SK-N-SH (cell line): ENCODE measurements around the gene TMCC3. TPM values are rescaled to one million over a fixed set of nuclear protein-coding genes. Genes with fewer than 3 reads are reported as not detected.

Experiments
- CTCF ChIA-PET: fragments of 300-600, 350-600 bp; formaldehyde crosslinking; extraction: SDS; loops from one replicate; lab custom pipeline; 2021; lab: Yijun Ruan, JAX
- POLR2A ChIA-PET: fragments of 350-600 bp; sonication (Branson Sonifier 250); formaldehyde crosslinking; extraction: SDS; loops from one replicate; lab custom pipeline; 2020; ENCODE audit warnings: antibody characterized with exemption, inconsistent platforms; lab: Yijun Ruan, JAX
- DNase-seq: peaks from one replicate; pipeline ENCODE4 v3.0.0; 2012
- H2AFZ ChIP-seq: fragments of 200-600 bp; sonication (generic); 2 replicates; pipeline ENCODE4 v1.8.1; 2016; ENCODE audit warnings: antibody characterized with exemption, mild to moderate bottlenecking, low read depth
- H3F3A ChIP-seq: fragments of 200-600 bp; sonication (generic); replicated peaks from 2 replicates; pipeline ENCODE3; 2016; ENCODE audit warnings: antibody characterized with exemption, mild to moderate bottlenecking; ENCODE audit not compliant: insufficient read depth
- H3K27ac ChIP-seq, 2 experiments: fragments of 200-500 bp in 1 of 2; fragments of 200-600 bp in 1 of 2; sonication (Bioruptor generic) in 1 of 2; sonication (generic), shearing (Covaris generic) in 1 of 2; 2 replicates each; pipeline versions ENCODE4 v1.5.1 to v1.6.1; 2014 to 2016; ENCODE audit warnings: low read depth in 2 of 2, inconsistent platforms in 1 of 2, low read length in 1 of 2, mild to moderate bottlenecking in 1 of 2, mixed read lengths in 1 of 2
- H3K27me3 ChIP-seq: fragments of 200-600 bp; sonication (generic), shearing (Covaris generic); 2 replicates; pipeline ENCODE4 v1.6.1; 2016; ENCODE audit warnings: mixed run types; ENCODE audit not compliant: insufficient read depth
- H3K36me3 ChIP-seq, 2 experiments: fragments of 200-500 bp in 1 of 2; fragments of 200-600 bp in 1 of 2; sonication (Bioruptor generic) in 1 of 2; sonication (generic) in 1 of 2; replicated peaks in 1 of 2; 2 replicates each; pipeline versions ENCODE3 to v1.5.1; 2014 to 2016; ENCODE audit warnings: low read length in 1 of 2, mild to moderate bottlenecking in 1 of 2; ENCODE audit not compliant: insufficient read depth in 2 of 2, control insufficient read depth in 1 of 2
- H3K4me1 ChIP-seq, 2 experiments: fragments of 200-500 bp in 1 of 2; fragments of 200-600 bp in 1 of 2; sonication (Bioruptor generic) in 1 of 2; sonication (generic), shearing (Covaris generic) in 1 of 2; 2 replicates each; pipeline versions ENCODE4 v1.5.1 to v1.6.1; 2014 to 2016; ENCODE audit warnings: low read depth in 1 of 2, low read length in 1 of 2, mixed run types in 1 of 2; ENCODE audit not compliant: insufficient read depth in 2 of 2, control insufficient read depth in 1 of 2
- H3K4me2 ChIP-seq: fragments of 200-600 bp; sonication (generic), shearing (Covaris generic); 2 replicates; pipeline ENCODE4 v1.6.1; 2017; ENCODE audit warnings: mixed run types
- H3K4me3 ChIP-seq, 2 experiments: fragments of 200-500 bp in 1 of 2; fragments of 200-600 bp in 1 of 2; sonication (Bioruptor generic) in 1 of 2; sonication (generic), shearing (Covaris generic) in 1 of 2; 2 replicates each; pipeline versions ENCODE4 v1.5.1 to v1.8.1; 2014 to 2016; ENCODE audit warnings: low read depth in 2 of 2, inconsistent platforms in 1 of 2, low read length in 1 of 2, mild to moderate bottlenecking in 1 of 2, mixed read lengths in 1 of 2, moderate library complexity in 1 of 2
- H3K79me2 ChIP-seq: fragments of 200-600 bp; sonication (generic); 2 replicates; pipeline ENCODE4 v1.8.1; 2017; ENCODE audit warnings: mild to moderate bottlenecking; ENCODE audit not compliant: insufficient read depth
- H3K9ac ChIP-seq: fragments of 200-600 bp; sonication (generic); 2 replicates; pipeline ENCODE4 v1.6.1; 2017; ENCODE audit warnings: mixed run types
- H3K9me2 ChIP-seq: fragments of 200-600 bp; sonication (generic); 2 replicates; pipeline ENCODE4 v1.6.1; 2017; ENCODE audit warnings: mixed run types
- H3K9me3 ChIP-seq: fragments of 200-600 bp; sonication (generic); 2 replicates; pipeline ENCODE4 v1.6.1; 2017; ENCODE audit warnings: mixed run types, mild to moderate bottlenecking, moderate library complexity
- H4K20me1 ChIP-seq: fragments of 200-600 bp; sonication (generic); 2 replicates; pipeline ENCODE4 v1.6.1; 2017; ENCODE audit warnings: mild to moderate bottlenecking, mixed run types; ENCODE audit not compliant: insufficient read depth
- CTCF ChIP-seq: fragments of 200-600 bp; sonication (generic); IDR thresholded peaks from 2 replicates; pipeline ENCODE4 v1.6.1; 2017; ENCODE audit warnings: antibody characterized with exemption, mild to moderate bottlenecking, moderate library complexity
- ELF1 ChIP-seq: IDR thresholded peaks from 2 replicates; pipeline ENCODE4 v1.4.0; 2012
- EP300 ChIP-seq, 2 experiments: IDR thresholded peaks; 2 replicates each; pipeline versions ENCODE4 v1.4.0 to v1.6.1; 2012; ENCODE audit warnings: borderline replicate concordance in 1 of 2, low read depth in 1 of 2, low read length in 1 of 2
- FOXJ3 ChIP-seq: sonication (generic); formaldehyde crosslinking; IDR thresholded peaks from 2 replicates; pipeline ENCODE4 v1.5.1; 2020; ENCODE audit warnings: mild to moderate bottlenecking, missing genetic modification reagents
- FOXM1 ChIP-seq: IDR thresholded peaks from 2 replicates; pipeline ENCODE4 v1.4.0; 2012; ENCODE audit warnings: low read depth, mild to moderate bottlenecking
- GATA2 ChIP-seq: sonication (generic); formaldehyde crosslinking; IDR thresholded peaks from 2 replicates; pipeline ENCODE4 v1.5.0; 2020; ENCODE audit warnings: mild to moderate bottlenecking, missing genetic modification reagents
- NRF1 ChIP-seq: IDR thresholded peaks from 2 replicates; pipeline ENCODE4 v1.6.1; 2012; ENCODE audit warnings: low read depth, mild to moderate bottlenecking, low read length
- PBX3 ChIP-seq: IDR thresholded peaks from 2 replicates; pipeline ENCODE4; 2012
- RCOR1 ChIP-seq: fragments of 150-350 bp; IDR thresholded peaks from 2 replicates; pipeline ENCODE4 v1.6.1; 2017; ENCODE audit warnings: antibody characterized with exemption, low read length
- REST ChIP-seq: IDR thresholded peaks from 2 replicates; pipeline ENCODE4 v1.6.1; 2012; ENCODE audit warnings: mild to moderate bottlenecking, low read depth, low read length, moderate library complexity
- SIN3A ChIP-seq: IDR thresholded peaks from 2 replicates; pipeline ENCODE4 v1.6.1; 2012; ENCODE audit warnings: low read depth, mild to moderate bottlenecking, low read length, moderate library complexity, borderline replicate concordance
- WGBS: methylation state at CpG from one replicate; pipeline ENCODE4 v1.1.6; 2017; ENCODE audit warnings: low lambda C conversion rate; 5-methylcytosine and 5-hydroxymethylcytosine counted together
- polyA plus RNA-seq, 3 experiments: library from polyadenylated mRNA; depleted of rRNA; stranded (reverse); fragments of >200 nt; gene quantifications; 2 replicates each; pipeline ENCODE4 v1.2.3, GENCODE V29; 2012

The TMCC3 gene
- polyA plus RNA-seq, 1 of the 3 experiments (the other 2 are of a cell fraction) = 0.53 TPM

- no peak overlapping the region for H3K4me2 ChIP-seq
- H3K27me3 ChIP-seq = no peaks in the 10 kb centered on the region
- no peaks in the 10 kb centered on the region for H3K36me3 ChIP-seq
- no peaks in the 10 kb centered on the region for H3K4me1 ChIP-seq
- CTCF ChIA-PET = no interaction called here
- no peaks in the 10 kb centered on the region for H4K20me1 ChIP-seq
- no peaks in the 10 kb centered on the region for H3K9me3 ChIP-seq
- H3K4me3 ChIP-seq = no peak overlapping the region
- H3K27ac ChIP-seq = no peak overlapping the region
- H3K9ac ChIP-seq = no peak overlapping the region
- H3F3A ChIP-seq = no peaks in the 10 kb centered on the region
- no peaks in the 10 kb centered on the region for H3K79me2 ChIP-seq
- H3K9me2 ChIP-seq = no peaks in the 10 kb centered on the region
- TF ChIP-seq GATA2 (CRISPR knock-in tag) = no peak
- TF ChIP-seq PBX3 = no peak
- TF ChIP-seq EP300 (IDR thresholded peaks at IDR 0.05; ENCODE audit: borderline replicate concordance in 1 of 2, low read depth in 1 of 2, low read length in 1 of 2) = no peak
- no peak for TF ChIP-seq CTCF
- no peak for TF ChIP-seq FOXM1
- TF ChIP-seq NRF1 = no peak
- TF ChIP-seq SIN3A = no peak
- TF ChIP-seq RCOR1 = no peak
- TF ChIP-seq FOXJ3 (CRISPR knock-in tag) = no peak
- no peak for TF ChIP-seq REST
- TF ChIP-seq, all 33 proteins: peak for 0
- POLR2A ChIA-PET = no interaction called here
- H2AFZ ChIP-seq = no peak overlapping the region
- DNase-seq = no peak
- WGBS = 71% methylated on average over 2 of the region's 2 CpGs
Measured at GRCh38 chr12:94666158-94666557, 15.8 kb upstream of the TMCC3 start.

- no peaks in the 10 kb centered on the region for H3K27me3 ChIP-seq
- no peaks in the 10 kb centered on the region for H4K20me1 ChIP-seq
- H3K9me2 ChIP-seq = no peaks in the 10 kb centered on the region
- no peak overlapping the region for H3K27ac ChIP-seq
- H3K4me1 ChIP-seq = no peaks in the 10 kb centered on the region
- H3K36me3 ChIP-seq = no peaks in the 10 kb centered on the region
- TF ChIP-seq GATA2 (CRISPR knock-in tag) (no peak), FOXJ3 (CRISPR knock-in tag) (no peak), ELF1 (no peak)
- ChIA-PET CTCF (interaction anchor here (1.3 kb wide), 1 partner anchor 9 kb away, joined by 4 read pairs; no protein-coding TSS in a partner anchor), POLR2A (no interaction called here)
- H2AFZ ChIP-seq = no peak overlapping the region
- 65% methylated on average over 4 of the region's 4 CpGs for WGBS
- DNase-seq = no peak
- H3F3A ChIP-seq = no peaks in the 10 kb centered on the region
- no peak overlapping the region for H3K9ac ChIP-seq
- no peaks in the 10 kb centered on the region for H3K79me2 ChIP-seq
- no peak overlapping the region for H3K4me3 ChIP-seq
- no peaks in the 10 kb centered on the region for H3K9me3 ChIP-seq
- no peak overlapping the region for H3K4me2 ChIP-seq
Measured at GRCh38 chr12:94663702-94664101, 13.3 kb upstream of the TMCC3 start.
